ENCODE data around the gene TTC27.

GRCh38 chr2:32775954-32776353 lies 148.1 kb downstream of the TTC27 start:
- TF ChIP-seq CTCF (IDR thresholded peaks at IDR 0.05) (no peak), POLR2A (IDR thresholded peaks at IDR 0.05) (no peak)
